22Rv1 (cell line): ENCODE measurements around the gene CD247.

ENCODE experiments used
- H3K27ac ChIP-seq: fragments of 450-650 bp; 2 replicates; pipeline ENCODE4 v1.5.1; 2017
- ZFX ChIP-seq: fragments of 450-650 bp; IDR thresholded peaks from 2 replicates; pipeline ENCODE4 v1.6.1; 2017; ENCODE audit warnings: antibody characterized with exemption, borderline replicate concordance
- TF ChIP-seq, protein P1 (sequence below): fragments of 450-650 bp; IDR thresholded peaks from 2 replicates; pipeline ENCODE4 v1.5.1; 2017; ENCODE audit warnings: mild to moderate bottlenecking

CD247 gene

DNA sequence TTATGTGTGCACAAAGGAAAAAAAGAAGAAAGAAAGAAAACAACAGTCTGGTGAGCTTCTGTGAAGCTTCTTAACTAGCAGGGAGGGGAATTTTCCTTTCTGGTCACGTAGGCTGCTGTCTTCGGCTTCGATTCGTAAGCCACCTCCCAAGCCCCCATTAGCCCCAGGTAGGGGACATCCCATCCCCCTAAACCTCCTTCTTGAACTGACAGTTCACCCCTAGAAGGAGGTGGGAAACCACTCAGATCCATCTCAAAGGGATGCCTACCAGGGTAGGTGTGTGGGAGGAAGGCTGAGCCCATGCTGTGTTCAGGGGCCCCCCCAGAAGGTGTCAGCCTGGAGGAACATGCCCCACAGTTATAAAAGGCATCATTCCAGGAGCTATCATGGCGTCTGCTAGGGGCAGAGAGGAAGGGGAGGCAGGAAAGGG, 25.8 kb downstream of the CD247 start:
- H3K27ac ChIP-seq, result no peak overlapping the region
- TF ChIP-seq, protein P1, sequence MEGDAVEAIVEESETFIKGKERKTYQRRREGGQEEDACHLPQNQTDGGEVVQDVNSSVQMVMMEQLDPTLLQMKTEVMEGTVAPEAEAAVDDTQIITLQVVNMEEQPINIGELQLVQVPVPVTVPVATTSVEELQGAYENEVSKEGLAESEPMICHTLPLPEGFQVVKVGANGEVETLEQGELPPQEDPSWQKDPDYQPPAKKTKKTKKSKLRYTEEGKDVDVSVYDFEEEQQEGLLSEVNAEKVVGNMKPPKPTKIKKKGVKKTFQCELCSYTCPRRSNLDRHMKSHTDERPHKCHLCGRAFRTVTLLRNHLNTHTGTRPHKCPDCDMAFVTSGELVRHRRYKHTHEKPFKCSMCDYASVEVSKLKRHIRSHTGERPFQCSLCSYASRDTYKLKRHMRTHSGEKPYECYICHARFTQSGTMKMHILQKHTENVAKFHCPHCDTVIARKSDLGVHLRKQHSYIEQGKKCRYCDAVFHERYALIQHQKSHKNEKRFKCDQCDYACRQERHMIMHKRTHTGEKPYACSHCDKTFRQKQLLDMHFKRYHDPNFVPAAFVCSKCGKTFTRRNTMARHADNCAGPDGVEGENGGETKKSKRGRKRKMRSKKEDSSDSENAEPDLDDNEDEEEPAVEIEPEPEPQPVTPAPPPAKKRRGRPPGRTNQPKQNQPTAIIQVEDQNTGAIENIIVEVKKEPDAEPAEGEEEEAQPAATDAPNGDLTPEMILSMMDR, result no peak
- TF ChIP-seq ZFX, result no peak

DNA sequence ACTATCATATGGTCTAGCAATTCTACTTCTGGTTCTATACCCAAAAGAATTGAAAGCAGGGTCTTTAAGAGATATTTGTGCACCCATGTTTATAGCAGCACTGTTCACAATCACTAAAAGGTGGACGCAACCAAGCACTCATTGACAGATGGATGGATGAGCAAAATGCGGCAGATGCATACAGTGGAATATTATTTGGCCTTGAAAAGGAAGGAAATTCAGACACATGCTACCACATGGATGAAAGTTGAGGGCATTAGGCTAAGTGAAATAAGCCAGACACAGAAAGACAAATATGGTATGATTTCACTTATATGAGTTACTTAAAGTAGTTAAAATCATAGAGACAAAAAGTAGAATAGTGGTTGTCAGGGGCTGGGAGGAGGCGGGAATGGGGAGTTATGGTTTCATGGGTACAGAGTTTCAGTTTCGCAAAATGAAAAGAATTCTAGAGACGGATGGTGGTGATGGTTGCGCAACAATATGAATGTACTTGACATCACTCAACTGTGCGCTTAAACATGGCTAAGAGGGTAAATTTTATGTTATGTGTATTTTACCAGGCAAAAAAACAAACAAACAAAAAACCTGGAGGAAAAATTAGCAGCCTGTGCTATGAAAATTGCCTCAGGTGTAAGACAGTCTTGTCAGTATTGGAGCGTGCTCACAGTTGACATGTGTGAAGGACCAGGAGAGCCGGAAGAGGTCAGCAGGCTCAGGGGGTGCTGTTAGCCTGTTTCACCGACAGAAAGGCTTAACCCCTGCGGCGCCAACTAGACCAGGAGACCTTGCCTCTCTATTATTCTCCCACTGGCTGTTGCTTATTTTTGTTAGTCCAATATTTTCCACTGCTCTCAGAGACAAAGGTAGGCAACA, 26.5 kb downstream of the CD247 start:
- no peak overlapping the region for H3K27ac ChIP-seq
- TF ChIP-seq, protein P1, result no peak
- no peak for TF ChIP-seq ZFX

DNA sequence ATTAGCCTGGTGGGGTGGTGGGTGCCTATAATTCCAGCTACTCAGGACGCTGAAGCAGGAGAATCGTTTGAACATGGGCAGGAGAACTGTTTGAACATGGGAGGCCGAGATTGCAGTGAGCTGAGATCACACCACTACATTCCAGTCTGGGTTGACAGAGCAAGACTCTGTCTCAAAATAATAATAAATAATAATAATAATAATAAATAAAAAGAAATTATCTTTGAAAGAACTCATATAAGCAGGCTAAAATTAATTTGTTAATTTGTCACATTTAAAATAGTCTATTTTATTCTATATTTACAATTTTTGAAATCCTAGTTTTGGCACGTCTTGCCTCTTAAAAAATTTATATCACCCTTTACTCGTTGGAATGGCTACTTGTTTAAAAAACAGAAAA, 27.6 kb downstream of the CD247 start:
- TF ChIP-seq, protein P1, result no peak
- TF ChIP-seq ZFX, result no peak
- H3K27ac ChIP-seq, result no peak overlapping the region

DNA sequence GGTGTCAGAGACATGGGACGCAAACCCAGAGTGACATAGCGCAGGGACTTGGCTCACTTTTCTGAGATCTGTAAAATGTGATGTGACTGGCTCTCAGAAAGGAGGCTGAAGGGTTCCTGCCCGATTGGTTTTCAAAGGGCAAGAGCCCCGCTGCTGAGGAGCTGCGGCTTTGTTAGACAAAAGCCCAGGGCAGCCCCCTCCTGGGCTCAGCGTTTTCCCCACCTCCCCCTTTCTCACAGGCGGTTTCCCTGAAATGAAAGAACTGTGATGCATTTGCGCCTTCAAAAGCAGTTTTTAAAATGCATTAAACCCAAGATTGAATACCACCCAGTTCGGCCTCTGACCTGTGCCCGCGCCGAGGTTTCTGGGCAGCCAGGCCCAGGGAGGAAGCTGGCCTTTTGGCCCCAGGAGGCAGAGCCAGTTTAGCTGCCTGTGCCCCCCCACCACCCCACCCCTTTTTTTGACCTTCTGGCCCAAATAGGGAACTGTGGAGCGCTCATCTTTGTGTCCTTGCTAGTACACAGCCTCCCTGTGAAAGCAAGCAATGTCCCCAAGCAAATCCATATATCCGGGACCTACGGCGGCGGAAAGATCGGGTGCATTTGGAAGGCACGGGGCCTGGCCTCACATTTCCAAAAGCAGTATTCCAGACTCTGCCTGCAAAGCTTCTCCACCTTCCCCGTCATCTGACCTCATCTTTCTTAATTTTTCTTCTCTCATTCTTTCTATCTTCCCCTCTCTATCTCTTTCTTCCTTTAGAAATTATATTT, 28.6 kb downstream of the CD247 start:
- TF ChIP-seq, protein P1, result no peak
- no peak for TF ChIP-seq ZFX
- no peak overlapping the region for H3K27ac ChIP-seq

DNA sequence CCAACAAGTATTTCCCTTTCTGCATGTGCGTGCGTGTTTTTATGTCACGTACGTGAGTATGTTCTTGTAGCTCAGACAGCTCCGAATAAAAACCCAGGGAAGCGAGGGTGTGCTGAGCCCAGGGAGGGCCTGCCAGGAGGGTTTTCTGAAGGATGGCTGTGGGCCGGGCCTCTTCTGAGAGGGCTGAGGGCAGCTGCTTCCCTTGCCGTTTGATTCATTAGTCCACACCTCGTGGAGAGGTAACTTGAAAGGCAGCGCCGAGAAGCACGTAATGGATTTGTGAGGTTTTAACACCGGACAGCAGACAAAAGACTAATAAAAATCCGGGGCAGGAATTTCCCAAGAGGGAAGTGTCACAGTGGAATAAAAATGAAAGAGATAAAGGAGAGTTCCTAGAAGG, 29.5 kb downstream of the CD247 start:
- H3K27ac ChIP-seq, result no peak overlapping the region
- TF ChIP-seq ZFX, result no peak
- TF ChIP-seq, protein P1, result no peak

DNA sequence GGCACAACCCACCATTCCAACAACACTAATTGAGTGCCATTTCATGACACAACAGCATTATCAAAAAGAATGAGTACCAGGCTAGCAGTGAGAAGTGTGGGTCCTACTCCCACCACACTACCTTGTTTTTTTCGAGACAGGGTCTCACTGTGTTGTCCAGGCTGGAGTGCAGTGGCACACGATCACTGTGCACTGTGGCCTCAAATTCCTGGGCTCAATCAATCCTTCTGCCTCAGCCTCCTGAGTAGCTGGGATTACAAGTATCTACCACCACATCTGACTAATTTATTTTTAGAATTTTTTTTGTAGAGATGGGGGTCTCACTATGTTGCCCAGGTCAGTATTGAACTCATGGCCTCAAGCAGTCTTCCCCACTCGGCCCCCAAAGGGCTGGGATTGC, 30.7 kb downstream of the CD247 start:
- H3K27ac ChIP-seq, result no peak overlapping the region
- no peak for TF ChIP-seq ZFX
- TF ChIP-seq, protein P1, result no peak
